DOHH2 (cell line): ENCODE data around the gene GNB3.
A peak's percentile ranks its signal among the peaks of the same experiment; 100 is the strongest.

ENCODE experiments used
- H3F3A ChIP-seq: fragments of 200-600 bp; sonication (generic), shearing (Covaris generic); 2 replicates; pipeline ENCODE4 v1.6.0; 2016; ENCODE audit warnings: antibody characterized with exemption, mild to moderate bottlenecking; ENCODE audit not compliant: control insufficient read depth, insufficient read depth
- H3K27ac ChIP-seq: fragments of 200-600 bp; sonication (generic); 2 replicates; pipeline ENCODE4 v1.5.1; 2014; ENCODE audit warnings: low read depth, mild to moderate bottlenecking, low read length, moderate library complexity
- H3K27me3 ChIP-seq: fragments of 200-600 bp; sonication (generic); 2 replicates; pipeline ENCODE4 v1.6.1; 2014; ENCODE audit warnings: mild to moderate bottlenecking, low read length, mixed read lengths; ENCODE audit not compliant: control insufficient read depth
- H3K36me3 ChIP-seq: fragments of 200-600 bp; sonication (generic); 2 replicates; pipeline ENCODE4 v1.6.1; 2014; ENCODE audit warnings: mild to moderate bottlenecking, low read length, moderate library complexity, mixed read lengths; ENCODE audit not compliant: control insufficient read depth
- H3K4me1 ChIP-seq: fragments of 200-600 bp; sonication (generic); 2 replicates; pipeline ENCODE4 v1.6.1; 2014; ENCODE audit warnings: mild to moderate bottlenecking, low read length, mixed read lengths; ENCODE audit not compliant: control insufficient read depth
- H3K4me2 ChIP-seq: fragments of 200-600 bp; sonication (generic); 2 replicates; pipeline ENCODE4 v1.6.0; 2014; ENCODE audit warnings: mild to moderate bottlenecking, low read length, moderate library complexity
- H3K4me3 ChIP-seq: fragments of 200-600 bp; sonication (generic); 2 replicates; pipeline ENCODE4 v1.5.1; 2014; ENCODE audit warnings: mild to moderate bottlenecking, low read length, mixed read lengths
- H3K79me2 ChIP-seq: fragments of 200-600 bp; sonication (generic); 2 replicates; pipeline ENCODE4 v1.6.1; 2014; ENCODE audit warnings: mild to moderate bottlenecking, low read length, mixed read lengths; ENCODE audit not compliant: control insufficient read depth
- H3K9me2 ChIP-seq: fragments of 200-600 bp; sonication (generic); replicated peaks from 2 replicates; pipeline ENCODE4 v1.6.1; 2014; ENCODE audit warnings: mild to moderate bottlenecking, low read length, mixed read lengths; ENCODE audit not compliant: control insufficient read depth
- H3K9me3 ChIP-seq: fragments of 200-600 bp; sonication (generic); 2 replicates; pipeline ENCODE4 v1.6.1; 2014; ENCODE audit warnings: antibody characterized with exemption, low read length, mixed read lengths; ENCODE audit not compliant: control insufficient read depth, insufficient read depth
- H4K20me1 ChIP-seq: fragments of 200-600 bp; sonication (generic); 2 replicates; pipeline ENCODE4 v1.6.0; 2014; ENCODE audit warnings: low read depth, mild to moderate bottlenecking, antibody characterized with exemption, low read length, moderate library complexity; ENCODE audit not compliant: control insufficient read depth, insufficient read depth
- CTCF ChIP-seq: fragments of 200-600 bp; sonication (generic); IDR thresholded peaks from one replicate; pipeline ENCODE4 v1.5.1; 2014; ENCODE audit warnings: antibody characterized with exemption, mild to moderate bottlenecking, low read depth, low read length; ENCODE audit not compliant: poor library complexity, severe bottlenecking
- EZH2phosphoT487 ChIP-seq: fragments of 200-600 bp; sonication (generic); IDR thresholded peaks from 2 replicates; pipeline ENCODE4 v1.6.1; 2017; ENCODE audit warnings: borderline replicate concordance, mild to moderate bottlenecking, antibody characterized with exemption, low read length, moderate library complexity, mixed read lengths

Gene GNB3

GRCh38 chr12:6838854-6839253 is 1.9 kb upstream of the GNB3 start:
- Histone ChIP-seq H3F3A (peaks cover 4% of the 10 kb centered on the region; the same call in 1 of the 2 replicates), H3K4me3 (no peak overlapping the region), H3K9me2 (no peaks in the 10 kb centered on the region), H3K79me2 (no peaks in the 10 kb centered on the region), H3K9me3 (no peaks in the 10 kb centered on the region), H3K27ac (no peak overlapping the region), H3K27me3 (peaks cover 3% of the 10 kb centered on the region; the same call in 1 of the 2 replicates), H3K36me3 (no peaks in the 10 kb centered on the region), H3K4me1 (peaks cover 48% of the 10 kb centered on the region), H4K20me1 (no peaks in the 10 kb centered on the region), H3K4me2 (peak overlapping the region; percentile 97; the same call in 1 of the 2 replicates)
- no peak for TF ChIP-seq EZH2phosphoT487
- no peak for TF ChIP-seq CTCF

- H3F3A ChIP-seq, result peaks cover 7% of the 10 kb centered on the region
- H3K4me1 ChIP-seq, result peaks cover 48% of the 10 kb centered on the region
- peak overlapping the region; percentile 86 for H3K27ac ChIP-seq
- peak overlapping the region; percentile 69 for H3K4me3 ChIP-seq
- H3K4me2 ChIP-seq, result peak overlapping the region; percentile 97
- H3K9me2 ChIP-seq, result no peaks in the 10 kb centered on the region
- H3K27me3 ChIP-seq, result no peaks in the 10 kb centered on the region
- no peak for TF ChIP-seq CTCF
- no peak for TF ChIP-seq EZH2phosphoT487
- no peaks in the 10 kb centered on the region for H3K36me3 ChIP-seq
- no peaks in the 10 kb centered on the region for H4K20me1 ChIP-seq
- H3K79me2 ChIP-seq, result no peaks in the 10 kb centered on the region
- H3K9me3 ChIP-seq, result no peaks in the 10 kb centered on the region
Measured at GRCh38 chr12:6839482-6840201, 1.1 kb upstream of the GNB3 start.

GRCh38 chr12:6840330-6840729 is 395 bp upstream of the GNB3 start:
- H3K9me2 ChIP-seq, result no peaks in the 10 kb centered on the region
- H3K4me1 ChIP-seq, result peaks cover 48% of the 10 kb centered on the region
- no peaks in the 10 kb centered on the region for H3K79me2 ChIP-seq
- no peaks in the 10 kb centered on the region for H4K20me1 ChIP-seq
- TF ChIP-seq CTCF (no peak), EZH2phosphoT487 (no peak)
- H3K36me3 ChIP-seq, result no peaks in the 10 kb centered on the region
- peak overlapping the region; percentile 86 for H3K27ac ChIP-seq
- H3K4me2 ChIP-seq, result peak overlapping the region; percentile 97
- peaks cover 11% of the 10 kb centered on the region for H3F3A ChIP-seq
- no peaks in the 10 kb centered on the region for H3K27me3 ChIP-seq
- H3K9me3 ChIP-seq, result no peaks in the 10 kb centered on the region
- H3K4me3 ChIP-seq, result peak overlapping the region; percentile 69
